HG02973 (cell line): ENCODE results near the gene APBB1IP.
"Not testable (repeated sequence)": the region's sequence is repeated elsewhere in the genome, so short reads cannot be mapped to it uniquely, and the experiment has no call there.

ENCODE experiments used
- ATAC-seq: cut with Tn5 transposase; IDR thresholded peaks from one replicate; pipeline ENCODE4 v1.9.1; 2021; ENCODE audit warnings: moderate library complexity; ENCODE audit not compliant: unreplicated experiment

Gene APBB1IP

GRCh38 chr10:26504429-26504828 is 66.3 kb downstream of the APBB1IP start:
- not testable (repeated sequence) for ATAC-seq

GRCh38 chr10:26505491-26505890 is 67.3 kb downstream of the APBB1IP start:
- ATAC-seq, result no peak

GRCh38 chr10:26506736-26507135 is 68.6 kb downstream of the APBB1IP start:
- ATAC-seq, result no peak

GRCh38 chr10:26507441-26507840 is 69.3 kb downstream of the APBB1IP start:
- ATAC-seq, result no peak

GRCh38 chr10:26508016-26508415 is 69.9 kb downstream of the APBB1IP start:
- no peak for ATAC-seq

GRCh38 chr10:26509307-26509706 is 71.2 kb downstream of the APBB1IP start:
- ATAC-seq, result no peak

GRCh38 chr10:26513101-26513500 is 75.0 kb downstream of the APBB1IP start:
- ATAC-seq, result no peak

- no peak for ATAC-seq
Measured at GRCh38 chr10:26516540-26517101, 78.5 kb downstream of the APBB1IP start.

- ATAC-seq, result no peak
Measured at GRCh38 chr10:26517141-26517867, 79.2 kb downstream of the APBB1IP start.

- ATAC-seq, result no peak
Measured at GRCh38 chr10:26519803-26520202, 81.7 kb downstream of the APBB1IP start.

GRCh38 chr10:26520575-26520974 is 82.4 kb downstream of the APBB1IP start:
- no peak for ATAC-seq

- ATAC-seq, result no peak
Measured at GRCh38 chr10:26524161-26524896, 86.2 kb downstream of the APBB1IP start.

GRCh38 chr10:26525586-26525985 is 87.4 kb downstream of the APBB1IP start:
- no peak for ATAC-seq

- no peak for ATAC-seq
Measured at GRCh38 chr10:26527018-26527417, 88.9 kb downstream of the APBB1IP start.

- no peak for ATAC-seq
Measured at GRCh38 chr10:26528048-26528447, 89.9 kb downstream of the APBB1IP start.

GRCh38 chr10:26528715-26529393 is 90.7 kb downstream of the APBB1IP start:
- ATAC-seq, result peak; percentile 85

- no peak for ATAC-seq
Measured at GRCh38 chr10:26534384-26534783, 96.2 kb downstream of the APBB1IP start.

GRCh38 chr10:26540601-26541000 is 102.5 kb downstream of the APBB1IP start:
- ATAC-seq, result peak; percentile 51

GRCh38 chr10:26543567-26544306 is 105.6 kb downstream of the APBB1IP start:
- ATAC-seq, result peak; percentile 78

GRCh38 chr10:26544932-26545331 is 106.8 kb downstream of the APBB1IP start:
- ATAC-seq, result no peak
